Gastroesophageal sphincter (tissue), 3 donors: ENCODE measurements around the gene GRID2.

Source experiments
- EP300 ChIP-seq: sonication (generic); formaldehyde crosslinking; IDR thresholded peaks from one replicate; pipeline ENCODE4 v1.6.1; 2017; ENCODE audit warnings: antibody characterized with exemption, mild to moderate bottlenecking
- POLR2A ChIP-seq, 2 donors: fragments of 450-650 bp; IDR thresholded peaks; one replicate each; pipeline ENCODE4 v1.6.1; 2017; ENCODE audit warnings: antibody characterized with exemption in 2 of 2, mild to moderate bottlenecking in 2 of 2, moderate library complexity in 1 of 2
- POLR2AphosphoS5 ChIP-seq: sonication (generic); formaldehyde crosslinking; IDR thresholded peaks from one replicate; pipeline ENCODE4 v1.6.1; 2017; ENCODE audit warnings: antibody characterized with exemption
- TF ChIP-seq, protein P1 (sequence below), 4 experiments: fragments of 200-600 bp in 2 of 4; fragments of 450-650 bp in 2 of 4; sonication (generic) in 1 of 4; IDR thresholded peaks; one replicate each; pipeline ENCODE4 v1.5.1; 2017 to 2019; ENCODE audit warnings: antibody characterized with exemption in 4 of 4, mild to moderate bottlenecking in 2 of 4, moderate library complexity in 2 of 4

DNA sequence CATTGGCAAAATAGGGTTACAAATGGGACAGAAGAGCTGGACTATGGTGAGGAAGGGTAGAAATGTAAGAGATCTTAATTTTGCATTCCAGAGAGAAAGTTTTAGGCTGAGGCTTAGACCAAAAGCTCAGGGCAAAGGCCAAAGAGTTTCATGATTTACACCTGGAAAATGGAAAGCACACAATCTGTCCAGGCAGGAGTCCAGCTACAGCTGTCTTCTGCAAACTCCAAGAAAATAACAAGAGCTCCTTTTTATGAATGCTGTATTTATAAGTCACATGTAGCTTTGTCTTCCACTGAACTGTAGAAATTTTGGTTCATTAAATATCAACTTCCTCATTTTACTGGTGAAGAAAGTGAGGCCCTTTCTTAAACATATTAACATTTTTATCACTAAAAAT is 1236.8 kb downstream of the GRID2 start:
- TF ChIP-seq, protein P1, sequence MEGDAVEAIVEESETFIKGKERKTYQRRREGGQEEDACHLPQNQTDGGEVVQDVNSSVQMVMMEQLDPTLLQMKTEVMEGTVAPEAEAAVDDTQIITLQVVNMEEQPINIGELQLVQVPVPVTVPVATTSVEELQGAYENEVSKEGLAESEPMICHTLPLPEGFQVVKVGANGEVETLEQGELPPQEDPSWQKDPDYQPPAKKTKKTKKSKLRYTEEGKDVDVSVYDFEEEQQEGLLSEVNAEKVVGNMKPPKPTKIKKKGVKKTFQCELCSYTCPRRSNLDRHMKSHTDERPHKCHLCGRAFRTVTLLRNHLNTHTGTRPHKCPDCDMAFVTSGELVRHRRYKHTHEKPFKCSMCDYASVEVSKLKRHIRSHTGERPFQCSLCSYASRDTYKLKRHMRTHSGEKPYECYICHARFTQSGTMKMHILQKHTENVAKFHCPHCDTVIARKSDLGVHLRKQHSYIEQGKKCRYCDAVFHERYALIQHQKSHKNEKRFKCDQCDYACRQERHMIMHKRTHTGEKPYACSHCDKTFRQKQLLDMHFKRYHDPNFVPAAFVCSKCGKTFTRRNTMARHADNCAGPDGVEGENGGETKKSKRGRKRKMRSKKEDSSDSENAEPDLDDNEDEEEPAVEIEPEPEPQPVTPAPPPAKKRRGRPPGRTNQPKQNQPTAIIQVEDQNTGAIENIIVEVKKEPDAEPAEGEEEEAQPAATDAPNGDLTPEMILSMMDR (IDR thresholded peaks at IDR 0.05) = no peak
- no peak for TF ChIP-seq POLR2A (IDR thresholded peaks at IDR 0.05)
- no peak for TF ChIP-seq EP300
- no peak for TF ChIP-seq POLR2AphosphoS5
